Dermis lymphatic vessel endothelial cell (primary cell): ENCODE data around the gene HAGH. TPM values are rescaled to one million over a fixed set of nuclear protein-coding genes. Genes with fewer than 3 reads are reported as not detected.

Experiments used
- total RNA-seq: library from RNA; depleted of rRNA; stranded (reverse); fragments of >200 nt; gene quantifications from 2 replicates; pipeline ENCODE4 v1.2.1, GENCODE V29; 2014

The HAGH gene
- total RNA-seq, result 41.3 and 78.7 TPM in 2 replicates

GRCh38 chr16:1826691-1827573 lies at the start of gene HAGH, which contains the start of gene FAHD1:
Gene HAGH, minus strand, starts transcription at chr16:1826825. Its CDS starts 38 bp downstream, at chr16:1826787.
Gene FAHD1, plus strand, starts transcription at chr16:1827206. Its CDS starts 33 bp downstream, at chr16:1827239.

GRCh38 chr16:1871974-1872635 lies 45.5 kb upstream of the HAGH start, which contains the start of gene MEIOB:
Gene MEIOB, minus strand, starts transcription at chr16:1872164. Its CDS starts 3,989 bp downstream, at chr16:1868175.

GRCh38 chr16:1793578-1794220 lies 32.9 kb downstream of the HAGH start, which contains the start of gene IGFALS:
Gene IGFALS, minus strand, starts transcription at chr16:1793705. Its CDS starts 53 bp downstream, at chr16:1793652.

GRCh38 chr16:1782408-1783264 lies 44.0 kb downstream of the HAGH start, which contains the start of the genes NUBP2 and SPSB3:
Gene NUBP2, plus strand, starts transcription at chr16:1782960. Its CDS starts 61 bp downstream, at chr16:1783021.
Gene SPSB3, minus strand, starts transcription at chr16:1782571. Its CDS starts 1,088 bp downstream, at chr16:1781483.

GRCh38 chr16:1772908-1773702 lies 53.5 kb downstream of the HAGH start, which contains the start of gene MRPS34:
Gene MRPS34, minus strand, starts transcription at chr16:1773134. Its CDS starts 15 bp downstream, at chr16:1773119.

GRCh38 chr16:1772362-1772907 lies 54.2 kb downstream of the HAGH start, which contains the start of gene EME2:
Gene EME2, plus strand, starts transcription at chr16:1772810. Its CDS starts 418 bp downstream, at chr16:1773228.

GRCh38 chr16:1771188-1771863 lies 55.3 kb downstream of the HAGH start, which contains the start of gene NME3:
Gene NME3, minus strand, starts transcription at chr16:1771543. Its CDS starts 9 bp downstream, at chr16:1771534.

Other genes starting within 250 kb of the HAGH start
- 15.5 and 18.2 TPM in 2 replicates for gene IFT140, start 214.8 kb downstream of the HAGH start, total RNA-seq
- gene CRAMP1, start 214.5 kb downstream of the HAGH start, total RNA-seq, result 10.1 and 10.4 TPM in 2 replicates
- gene JPT2, start 148.5 kb downstream of the HAGH start, total RNA-seq, result 40.2 and 42.5 TPM in 2 replicates
- gene MAPK8IP3, start 120.6 kb downstream of the HAGH start, total RNA-seq, result 15.8 and 21.9 TPM in 2 replicates
- 33.0 and 44.9 TPM in 2 replicates for gene NME3, start 55.3 kb downstream of the HAGH start, total RNA-seq
- gene EME2, start 54.0 kb downstream of the HAGH start, total RNA-seq, result 3.8 and 4.0 TPM in 2 replicates
- gene MRPS34, start 53.7 kb downstream of the HAGH start, total RNA-seq, result 51.1 and 58.0 TPM in 2 replicates
- 41.3 and 47.0 TPM in 2 replicates for gene SPSB3, start 44.3 kb downstream of the HAGH start, total RNA-seq
- gene NUBP2, start 43.9 kb downstream of the HAGH start, total RNA-seq, result 54.0 and 59.8 TPM in 2 replicates
- gene IGFALS, start 33.1 kb downstream of the HAGH start, total RNA-seq, result 0.09 and 0.11 TPM in 2 replicates
- gene FAHD1, start 381 bp upstream of the HAGH start, total RNA-seq, result 54.5 and 67.1 TPM in 2 replicates
- not detected in 2 replicates for gene MEIOB, start 45.3 kb upstream of the HAGH start, total RNA-seq
- not detected in 2 replicates for gene HS3ST6, start 91.6 kb upstream of the HAGH start, total RNA-seq
- 8.4 and 11.8 TPM in 2 replicates for gene MSRB1, start 116.4 kb upstream of the HAGH start, total RNA-seq
- not detected in 2 replicates for gene RPL3L, start 127.9 kb upstream of the HAGH start, total RNA-seq
- 122 and 128 TPM in 2 replicates for gene NDUFB10, start 132.7 kb upstream of the HAGH start, total RNA-seq
- gene RPS2, start 138.0 kb upstream of the HAGH start, total RNA-seq, result 3,346 and 3,366 TPM in 2 replicates
- not detected in 2 replicates for gene RNF151, start 140.0 kb upstream of the HAGH start, total RNA-seq
- 21.0 and 27.2 TPM in 2 replicates for gene TBL3, start 145.2 kb upstream of the HAGH start, total RNA-seq
- gene NOXO1, start 154.6 kb upstream of the HAGH start, total RNA-seq, result 0.09 and 0.11 TPM in 2 replicates
- 8.9 and 9.1 TPM in 2 replicates for gene GFER, start 157.4 kb upstream of the HAGH start, total RNA-seq
- 1.2 and 2.2 TPM in 2 replicates for gene SYNGR3, start 163.1 kb upstream of the HAGH start, total RNA-seq
- 8.1 and 8.8 TPM in 2 replicates for gene ZNF598, start 183.0 kb upstream of the HAGH start, total RNA-seq
- 0.43 and 0.52 TPM in 2 replicates for gene NPW, start 193.0 kb upstream of the HAGH start, total RNA-seq
- gene NHERF2, start 200.1 kb upstream of the HAGH start, total RNA-seq, result 40.3 and 40.6 TPM in 2 replicates
- 25.9 and 29.7 TPM in 2 replicates for gene NTHL1, start 221.0 kb upstream of the HAGH start, total RNA-seq
- gene TSC2, start 221.2 kb upstream of the HAGH start, total RNA-seq, result 27.5 and 28.2 TPM in 2 replicates